Left lung (tissue), 10 donors: Measurements from ENCODE around the gene TTC4. TPM values are rescaled to one million over a fixed set of nuclear protein-coding genes. Genes with fewer than 3 reads are reported as not detected.

ENCODE experiments used
- ATAC-seq: fragments of 200-7000 bp; cut with Tn5 transposase; one replicate; pipeline ENCODE4 v1.9.1; 2020; ENCODE audit warnings: moderate library complexity
- DNase-seq, 4 donors: peaks; one replicate each; pipeline ENCODE4 v3.0.0-alpha.2; 2013 to 2020
- H3K27ac ChIP-seq, 2 donors: fragments of 200-600 bp; sonication (generic) in 1 of 2; one replicate each; pipeline versions ENCODE4 v1.5.0 to v1.8.0; 2020 to 2021
- H3K27me3 ChIP-seq, 2 donors: fragments of 200-600 bp; sonication (generic) in 1 of 2; one replicate each; pipeline versions ENCODE4 v1.5.0 to v1.8.0; 2020 to 2021
- H3K36me3 ChIP-seq, 2 donors: fragments of 200-600 bp; sonication (generic) in 1 of 2; one replicate each; pipeline versions ENCODE4 v1.5.0 to v1.8.0; 2020 to 2021
- H3K4me1 ChIP-seq, 2 donors: fragments of 200-600 bp; one replicate each; pipeline ENCODE4 v1.8.0; 2021
- H3K4me3 ChIP-seq, 2 donors: fragments of 200-600 bp; sonication (generic) in 1 of 2; one replicate each; pipeline versions ENCODE4 v1.5.0 to v1.8.0; 2020 to 2021; ENCODE audit warnings: mild to moderate bottlenecking in 1 of 2
- H3K9me3 ChIP-seq, 2 donors: fragments of 200-600 bp; sonication (generic) in 1 of 2; one replicate each; pipeline versions ENCODE4 v1.5.0 to v1.8.0; 2020 to 2021
- CTCF ChIP-seq, 2 donors: fragments of 200-600 bp; sonication (generic) in 1 of 2; IDR thresholded peaks; one replicate each; pipeline versions ENCODE4 v1.5.0 to v1.8.0; 2021; ENCODE audit warnings: antibody characterized with exemption in 2 of 2
- intact Hi-C, 2 donors: fragments of 100-400 bp; cut with DNase I; formaldehyde crosslinking; loops; one replicate each; pipeline versions ENCODE4 v1.11.2 to v1.14.2; 2022
- polyA plus RNA-seq, 6 donors: library from polyadenylated mRNA; unstranded; fragments of 120-200 nt; gene quantifications; one replicate each; pipeline ENCODE4 v1.2.1, GENCODE V29; 2013; ENCODE audit not compliant: insufficient read length in 6 of 6
- total RNA-seq, 2 donors: library from RNA; stranded (reverse); fragmentation: NEBNext Ultra II Directional; extraction: Animal tissue kit (Norgen Biotek cat#: 25700); gene quantifications; one replicate each; pipeline ENCODE4 v1.2.1, GENCODE V29; 2021
- donor health status: DM: no; HTN: yes; CAD: no.
- donor health status: DM: no; HTN: no; CAD: no.

The TTC4 gene
- total and polyA plus RNA-seq, 8 donors, result 15.0 to 36.7 (median 34.8) TPM

GRCh38 chr1:54671985-54672608 lies 43.6 kb upstream of the TTC4 start:
- DNase-seq, result peak in 1 of 4 donors; percentile 10
- intact Hi-C loops, result loop anchor here in 1 of 2 donors (10.0 kb wide), 1 partner anchor 143 kb away; no protein-coding TSS in a partner anchor
- Histone ChIP-seq H3K9me3 (no peaks in the 10 kb centered on the region), H3K4me1 (no peaks in the 10 kb centered on the region), H3K27me3 (no peaks in the 10 kb centered on the region), H3K36me3 (peaks cover 0 to 5% of the 10 kb centered on the region in 2 donors), H3K27ac (no peak overlapping the region), H3K4me3 (no peak overlapping the region)
- TF ChIP-seq CTCF (IDR thresholded peaks at IDR 0.05), result peak; percentile 46 to 66
- peak; percentile 92 for ATAC-seq

GRCh38 chr1:54678776-54679643 lies 36.7 kb upstream of the TTC4 start:
- no peak for TF ChIP-seq CTCF (IDR thresholded peaks at IDR 0.05)
- Histone ChIP-seq H3K4me3 (no peak overlapping the region), H3K27me3 (no peaks in the 10 kb centered on the region), H3K36me3 (no peaks in the 10 kb centered on the region), H3K4me1 (no peaks in the 10 kb centered on the region), H3K27ac (no peak overlapping the region), H3K9me3 (no peaks in the 10 kb centered on the region)
- DNase-seq, result no peak
- no peak for ATAC-seq
- intact Hi-C loops, result loop anchor here in 1 of 2 donors (10.0 kb wide), 1 partner anchor 136 kb away; no protein-coding TSS in a partner anchor

GRCh38 chr1:54679706-54680105 lies 36.0 kb upstream of the TTC4 start:
- ATAC-seq (no peak), DNase-seq (no peak)
- Histone ChIP-seq H3K4me3 (no peak overlapping the region), H3K27me3 (no peaks in the 10 kb centered on the region), H3K4me1 (no peaks in the 10 kb centered on the region), H3K9me3 (no peaks in the 10 kb centered on the region), H3K36me3 (no peaks in the 10 kb centered on the region), H3K27ac (no peak overlapping the region)
- TF ChIP-seq CTCF (IDR thresholded peaks at IDR 0.05), result no peak
- intact Hi-C loops, result loop anchor here in 1 of 2 donors (10.0 kb wide), 1 partner anchor 135 kb away; no protein-coding TSS in a partner anchor

GRCh38 chr1:54680387-54680786 lies 35.3 kb upstream of the TTC4 start:
- no peak for DNase-seq
- no peak overlapping the region for H3K27ac ChIP-seq
- TF ChIP-seq CTCF (IDR thresholded peaks at IDR 0.05), result no peak
- no peaks in the 10 kb centered on the region for H3K27me3 ChIP-seq
- intact Hi-C loops, result no loop called here
- ATAC-seq, result no peak
- H3K36me3 ChIP-seq, result no peaks in the 10 kb centered on the region
- no peaks in the 10 kb centered on the region for H3K4me1 ChIP-seq
- no peaks in the 10 kb centered on the region for H3K9me3 ChIP-seq
- H3K4me3 ChIP-seq, result no peak overlapping the region

- Histone ChIP-seq H3K36me3 (no peaks in the 10 kb centered on the region), H3K4me1 (no peaks in the 10 kb centered on the region), H3K27me3 (no peaks in the 10 kb centered on the region), H3K4me3 (no peak overlapping the region), H3K9me3 (no peaks in the 10 kb centered on the region), H3K27ac (no peak overlapping the region)
- DNase-seq, result peak in 1 of 4 donors; percentile 28
- TF ChIP-seq CTCF (IDR thresholded peaks at IDR 0.05), result no peak
- ATAC-seq, result no peak
- intact Hi-C loops, result no loop called here
Measured at GRCh38 chr1:54681358-54681757, 34.3 kb upstream of the TTC4 start.
